DLD1 (cell line): ENCODE results near the gene IL21R.

Source experiments
- in situ Hi-C: cut with HindIII; loops from 2 replicates; pipeline ENCODE4 v1.10.0; 2017; ENCODE audit warnings: low sequenced_read_pairs

The IL21R gene

GRCh38 chr16:27476240-27476639, 74.3 kb downstream of the IL21R start:
- in situ Hi-C loops: no loop called here

GRCh38 chr16:27480761-27481160, 78.8 kb downstream of the IL21R start:
- in situ Hi-C loops: no loop called here

- in situ Hi-C loops: no loop called here
These were observed 79.4 kb downstream of the IL21R start for GRCh38 chr16:27481282-27481934.

- in situ Hi-C loops: no loop called here
These were observed 80.6 kb downstream of the IL21R start for GRCh38 chr16:27482397-27483087.

GRCh38 chr16:27483088-27483437, 81.1 kb downstream of the IL21R start:
- in situ Hi-C loops: no loop called here

GRCh38 chr16:27483624-27484023, 81.7 kb downstream of the IL21R start:
- in situ Hi-C loops: no loop called here

- in situ Hi-C loops: no loop called here
These were observed 83.2 kb downstream of the IL21R start for GRCh38 chr16:27485126-27485525.

- in situ Hi-C loops: no loop called here
These were observed 83.8 kb downstream of the IL21R start for GRCh38 chr16:27485811-27486210.

- in situ Hi-C loops: no loop called here
These were observed 84.4 kb downstream of the IL21R start for GRCh38 chr16:27486344-27486743.

- in situ Hi-C loops: no loop called here
These were observed 84.8 kb downstream of the IL21R start for GRCh38 chr16:27486760-27487159.

- in situ Hi-C loops: no loop called here
These were observed 87.4 kb downstream of the IL21R start for GRCh38 chr16:27489421-27489820.

GRCh38 chr16:27489906-27490305, 87.9 kb downstream of the IL21R start:
- in situ Hi-C loops: no loop called here

GRCh38 chr16:27491894-27492587, 90.1 kb downstream of the IL21R start:
- in situ Hi-C loops: no loop called here

GRCh38 chr16:27492588-27492979, 90.6 kb downstream of the IL21R start:
- in situ Hi-C loops: no loop called here

- in situ Hi-C loops: no loop called here
These were observed 93.2 kb downstream of the IL21R start for GRCh38 chr16:27495191-27495590.

- in situ Hi-C loops: no loop called here
These were observed 96.3 kb downstream of the IL21R start for GRCh38 chr16:27498031-27498825.

- in situ Hi-C loops: no loop called here
These were observed 97.1 kb downstream of the IL21R start for GRCh38 chr16:27498916-27499658.

GRCh38 chr16:27499659-27500055, 97.7 kb downstream of the IL21R start:
- in situ Hi-C loops: no loop called here

- in situ Hi-C loops: no loop called here
These were observed 98.8 kb downstream of the IL21R start for GRCh38 chr16:27500801-27501200.
